Coronary artery (tissue), 2 donors: Measurements from ENCODE around the gene FLT3.

Source experiments
- DNase-seq: peaks from one replicate; pipeline ENCODE4 v3.0.0-alpha.2; 2017; ENCODE audit warnings: low spot score
- H3K27ac ChIP-seq, 2 donors: fragments of 200-600 bp; sonication (generic); one replicate each; pipeline ENCODE4 v1.5.1; 2016 to 2019
- H3K4me3 ChIP-seq: fragments of 200-600 bp; sonication (generic); 2 replicates; pipeline ENCODE4 v1.5.1; 2016; ENCODE audit warnings: mild to moderate bottlenecking, moderate library complexity
- TF ChIP-seq, protein P1 (sequence below): fragments of 200-600 bp; sonication (generic); IDR thresholded peaks from one replicate; pipeline ENCODE4 v1.5.1; 2019; ENCODE audit warnings: antibody characterized with exemption

Gene FLT3

DNA sequence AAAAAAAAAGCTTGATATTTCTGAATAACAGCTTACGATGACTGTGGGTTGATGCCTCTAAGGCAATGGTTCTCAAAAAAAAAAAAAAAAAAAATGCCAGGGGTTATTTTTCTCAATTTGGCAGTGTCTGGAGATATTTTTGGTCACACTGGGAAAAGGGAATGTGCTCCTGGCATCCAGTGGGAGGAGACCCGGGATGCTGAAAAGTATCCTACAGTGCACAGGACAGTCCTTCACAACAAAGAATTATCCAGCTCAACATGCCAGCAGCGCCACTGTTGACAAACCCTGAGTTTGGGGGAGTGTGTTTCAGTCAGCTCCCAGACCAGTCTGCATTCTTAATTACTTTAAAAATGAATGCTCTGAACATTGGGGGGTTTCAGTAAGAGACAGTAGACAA lies 54.5 kb downstream of the FLT3 start:
- DNase-seq = no peak
- H3K27ac ChIP-seq = no peak overlapping the region

DNA sequence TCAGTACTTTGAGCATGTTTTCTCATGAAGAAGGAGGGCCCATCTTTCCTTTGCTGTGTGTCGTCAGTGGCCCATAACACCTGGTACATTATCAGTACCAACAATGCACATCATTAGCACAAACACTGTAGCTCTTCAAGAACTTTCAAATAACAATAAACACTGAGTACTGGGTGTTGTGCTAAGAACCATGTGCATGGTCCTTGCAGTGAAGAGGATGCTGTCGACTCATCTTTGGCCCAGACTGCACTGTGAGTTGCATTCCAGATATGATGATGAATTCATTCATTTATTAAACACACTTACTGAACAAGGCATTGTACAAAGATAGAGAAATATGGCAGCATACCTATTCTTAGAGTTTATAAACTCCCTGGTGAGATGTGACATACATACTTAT lies 55.8 kb downstream of the FLT3 start:
- TF ChIP-seq, protein P1, sequence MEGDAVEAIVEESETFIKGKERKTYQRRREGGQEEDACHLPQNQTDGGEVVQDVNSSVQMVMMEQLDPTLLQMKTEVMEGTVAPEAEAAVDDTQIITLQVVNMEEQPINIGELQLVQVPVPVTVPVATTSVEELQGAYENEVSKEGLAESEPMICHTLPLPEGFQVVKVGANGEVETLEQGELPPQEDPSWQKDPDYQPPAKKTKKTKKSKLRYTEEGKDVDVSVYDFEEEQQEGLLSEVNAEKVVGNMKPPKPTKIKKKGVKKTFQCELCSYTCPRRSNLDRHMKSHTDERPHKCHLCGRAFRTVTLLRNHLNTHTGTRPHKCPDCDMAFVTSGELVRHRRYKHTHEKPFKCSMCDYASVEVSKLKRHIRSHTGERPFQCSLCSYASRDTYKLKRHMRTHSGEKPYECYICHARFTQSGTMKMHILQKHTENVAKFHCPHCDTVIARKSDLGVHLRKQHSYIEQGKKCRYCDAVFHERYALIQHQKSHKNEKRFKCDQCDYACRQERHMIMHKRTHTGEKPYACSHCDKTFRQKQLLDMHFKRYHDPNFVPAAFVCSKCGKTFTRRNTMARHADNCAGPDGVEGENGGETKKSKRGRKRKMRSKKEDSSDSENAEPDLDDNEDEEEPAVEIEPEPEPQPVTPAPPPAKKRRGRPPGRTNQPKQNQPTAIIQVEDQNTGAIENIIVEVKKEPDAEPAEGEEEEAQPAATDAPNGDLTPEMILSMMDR = no peak
- Histone ChIP-seq H3K4me3 (no peak overlapping the region), H3K27ac (no peak overlapping the region)
- DNase-seq = no peak

More for the DNA sequence above, 54.5 kb downstream of the FLT3 start:
- TF ChIP-seq, protein P1 = no peak
- no peak overlapping the region for H3K4me3 ChIP-seq

DNA sequence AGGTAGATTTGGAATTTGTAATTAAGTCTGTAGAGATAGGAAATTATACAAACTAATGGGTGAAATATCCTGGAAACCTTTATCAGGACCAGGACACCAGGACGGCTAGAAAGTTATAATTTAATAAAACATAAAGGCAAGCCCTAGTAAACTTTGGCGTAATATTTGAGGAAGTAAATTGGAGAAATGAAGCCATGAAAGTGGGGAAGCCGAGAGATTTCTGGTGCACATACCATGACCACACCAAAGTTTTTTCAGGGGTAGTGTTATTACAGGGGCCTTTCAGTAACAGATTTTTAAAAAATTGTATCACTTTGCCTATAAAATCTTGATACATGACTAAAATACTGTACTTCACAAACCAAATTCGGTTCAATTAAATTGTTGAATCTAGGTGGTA lies 57.2 kb downstream of the FLT3 start:
- Histone ChIP-seq H3K27ac (no peak overlapping the region), H3K4me3 (no peak overlapping the region)
- DNase-seq = no peak
- TF ChIP-seq, protein P1 = no peak

DNA sequence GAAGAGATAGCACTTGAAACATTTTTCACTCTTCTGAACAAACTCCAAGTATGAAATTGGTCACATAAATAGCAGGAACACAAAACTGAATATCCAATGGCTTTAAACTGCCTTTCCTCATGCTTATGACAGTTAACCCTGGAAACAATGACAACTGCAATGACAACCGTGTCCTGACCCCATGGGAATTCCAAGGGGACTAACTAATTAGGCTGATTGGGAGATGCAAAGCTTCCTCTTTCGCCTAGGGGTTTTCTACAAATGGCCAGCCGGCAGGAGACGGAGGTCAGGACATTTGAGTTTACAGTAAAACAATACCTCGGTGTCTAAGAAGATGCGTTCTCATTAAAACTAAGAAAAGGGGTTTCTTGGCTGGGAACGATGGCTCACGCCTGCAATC lies 58.9 kb downstream of the FLT3 start:
- H3K4me3 ChIP-seq = no peak overlapping the region
- TF ChIP-seq, protein P1 = no peak
- H3K27ac ChIP-seq = no peak overlapping the region
- DNase-seq = no peak

DNA sequence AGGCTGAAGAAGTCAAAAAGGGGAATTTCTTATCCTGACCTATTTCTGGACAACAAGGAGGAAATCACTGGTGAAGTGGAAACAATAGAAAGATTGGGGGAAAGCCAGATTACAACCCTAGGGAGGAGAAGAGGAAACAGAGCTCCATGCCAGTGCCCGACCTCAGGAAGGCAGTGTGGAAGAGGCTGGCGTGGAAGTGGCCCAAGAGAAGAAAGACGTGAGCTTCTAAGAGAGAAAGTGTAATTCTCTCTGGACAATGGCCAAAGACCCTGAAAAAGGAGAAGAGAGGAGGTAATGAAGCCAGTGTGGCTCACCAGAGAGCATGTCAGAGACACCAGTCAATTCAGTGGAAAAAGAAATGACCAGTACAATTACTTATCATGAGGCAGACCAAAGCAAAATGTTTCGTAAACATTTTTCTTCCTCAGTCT lies 59.3 kb downstream of the FLT3 start:
- no peak overlapping the region for H3K27ac ChIP-seq
- no peak overlapping the region for H3K4me3 ChIP-seq
- TF ChIP-seq, protein P1 = no peak
- no peak for DNase-seq

DNA sequence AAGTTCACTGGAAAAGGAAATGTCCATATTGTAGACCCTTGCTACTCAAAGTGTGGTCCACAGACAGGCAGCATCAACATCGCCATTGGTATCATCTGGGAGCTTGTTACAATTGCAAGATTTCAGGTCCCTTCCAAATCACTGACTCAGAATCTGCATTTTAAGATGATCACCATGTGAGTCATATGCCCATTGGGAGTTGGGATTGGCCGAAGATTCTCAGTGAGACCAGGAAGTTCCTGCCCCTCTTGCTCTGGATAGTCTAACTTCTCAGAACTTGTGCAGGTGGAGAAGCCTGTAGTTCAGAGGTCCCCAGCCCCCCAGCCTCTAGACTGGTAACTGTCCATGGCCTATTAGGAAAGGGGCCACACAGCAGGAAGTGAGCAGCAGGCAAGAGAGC lies 63.0 kb downstream of the FLT3 start:
- no peak overlapping the region for H3K27ac ChIP-seq
- no peak for DNase-seq
- TF ChIP-seq, protein P1 = no peak
- H3K4me3 ChIP-seq = no peak overlapping the region

DNA sequence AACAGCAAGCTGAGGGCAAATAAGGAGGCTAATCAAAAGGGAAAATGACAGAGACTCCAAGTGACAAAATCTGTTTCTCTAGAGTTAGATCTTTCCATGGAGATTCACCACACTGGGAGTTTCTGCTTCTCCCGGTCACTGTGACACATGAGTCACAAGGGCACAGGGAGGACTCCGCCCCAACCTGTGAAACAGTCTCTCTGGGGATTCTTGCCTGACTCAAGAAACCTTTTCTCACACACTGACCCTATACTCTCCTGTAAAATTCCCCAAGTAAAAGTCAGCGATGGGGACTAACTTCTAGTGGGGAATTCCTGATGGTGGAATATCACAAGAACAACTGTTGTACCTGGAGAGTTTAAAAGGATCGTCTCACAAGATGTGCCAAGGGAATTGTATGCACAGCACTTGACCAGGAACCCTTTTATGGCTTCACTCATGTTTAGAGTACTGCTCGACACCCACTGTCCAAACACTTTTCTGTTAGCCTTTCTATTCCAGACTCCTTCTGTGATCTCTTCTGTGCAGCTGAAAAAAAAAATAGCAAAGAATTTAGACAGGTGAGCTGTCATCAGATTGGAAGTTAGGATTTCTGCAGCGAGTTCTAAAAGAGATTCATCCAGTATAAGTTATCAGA lies 65.1 kb downstream of the FLT3 start:
- no peak for DNase-seq

More for the DNA sequence above, 65.1 kb downstream of the FLT3 start:
- no peak overlapping the region for H3K4me3 ChIP-seq
- H3K27ac ChIP-seq = no peak overlapping the region
- TF ChIP-seq, protein P1 = no peak
